GM19025 (cell line): ENCODE results near the gene ELL2.
"Not testable (repeated sequence)": the region's sequence is repeated elsewhere in the genome, so short reads cannot be mapped to it uniquely, and the experiment has no call there.

Experiments used
- ATAC-seq: cut with Tn5 transposase; IDR thresholded peaks from one replicate; pipeline ENCODE4 v1.9.1; 2021; ENCODE audit warnings: mild to moderate bottlenecking, low read depth, moderate library complexity; ENCODE audit not compliant: unreplicated experiment

ELL2 gene

GRCh38 chr5:95915999-95916686 lies 45.5 kb downstream of the ELL2 start:
- peak; percentile 62 for ATAC-seq

- no peak for ATAC-seq
Measured at GRCh38 chr5:95913663-95914062, 48.0 kb downstream of the ELL2 start.

- ATAC-seq, result no peak
Measured at GRCh38 chr5:95912029-95912428, 49.6 kb downstream of the ELL2 start.

- ATAC-seq, result no peak
Measured at GRCh38 chr5:95910521-95910920, 51.1 kb downstream of the ELL2 start.

- ATAC-seq, result no peak
Measured at GRCh38 chr5:95909738-95910137, 51.9 kb downstream of the ELL2 start.

- ATAC-seq, result no peak
Measured at GRCh38 chr5:95908799-95909198, 52.9 kb downstream of the ELL2 start.

GRCh38 chr5:95907740-95908706 lies 53.6 kb downstream of the ELL2 start:
- no peak for ATAC-seq

GRCh38 chr5:95907067-95907705 lies 54.5 kb downstream of the ELL2 start:
- no peak for ATAC-seq

GRCh38 chr5:95906398-95906797 lies 55.3 kb downstream of the ELL2 start:
- ATAC-seq, result not testable (repeated sequence)

GRCh38 chr5:95904827-95905226 lies 56.8 kb downstream of the ELL2 start:
- no peak for ATAC-seq

GRCh38 chr5:95903838-95904237 lies 57.8 kb downstream of the ELL2 start:
- no peak for ATAC-seq

GRCh38 chr5:95901676-95902627 lies 59.7 kb downstream of the ELL2 start:
- ATAC-seq, result no peak

- ATAC-seq, result no peak
Measured at GRCh38 chr5:95900383-95900958, 61.2 kb downstream of the ELL2 start.

- ATAC-seq, result no peak
Measured at GRCh38 chr5:95899829-95900228, 61.8 kb downstream of the ELL2 start.

- ATAC-seq, result no peak
Measured at GRCh38 chr5:95899006-95899405, 62.6 kb downstream of the ELL2 start.

- ATAC-seq, result no peak
Measured at GRCh38 chr5:95895771-95896170, 65.9 kb downstream of the ELL2 start.

GRCh38 chr5:95895251-95895650 lies 66.4 kb downstream of the ELL2 start:
- ATAC-seq, result no peak

GRCh38 chr5:95892784-95893354 lies 68.8 kb downstream of the ELL2 start:
- no peak for ATAC-seq

GRCh38 chr5:95891499-95891898 lies 70.2 kb downstream of the ELL2 start:
- ATAC-seq, result no peak
